SK-N-MC (cell line): ENCODE measurements around the gene TUBA8.

Experiments
- EZH2 ChIP-seq: fragments of 200-600 bp; sonication (generic); IDR thresholded peaks from one replicate; pipeline ENCODE4 v1.6.1; 2017; ENCODE audit warnings: antibody characterized with exemption
- FOXP2 ChIP-seq: optimal IDR thresholded peaks from 2 replicates; pipeline ENCODE3; 2011; ENCODE audit warnings: mild to moderate bottlenecking, moderate library complexity; ENCODE audit not compliant: insufficient read depth; ENCODE audit errors: extremely low read length, control extremely low read depth
- POLR2AphosphoS5 ChIP-seq: IDR thresholded peaks from 2 replicates; pipeline ENCODE4 v1.6.1; 2012; ENCODE audit warnings: mild to moderate bottlenecking, low read depth, low read length, borderline replicate concordance

GRCh38 chr22:18114976-18115652, 4.5 kb downstream of the TUBA8 start:
- TF ChIP-seq EZH2 (no peak), POLR2AphosphoS5 (no peak), FOXP2 (no peak)
